K562 (cell line): ENCODE measurements around the gene PFN3. TPM values are rescaled to one million over a fixed set of nuclear protein-coding genes. Genes with fewer than 3 reads are reported as not detected.
A peak's percentile ranks its signal among the peaks of the same experiment; 100 is the strongest.

Experiments used
- ATAC-seq: fragments of 200-7000 bp; cut with Tn5 transposase; 3 replicates; pipeline ENCODE4 v1.9.1; 2020; ENCODE audit warnings: moderate library complexity
- BruUV-seq: library from RNA; stranded (reverse); fragments of 400-500 nt; replicated peaks from 2 replicates; lab custom pipeline; 2021; lab: Mats Ljungman, UMichigan
- CTCF ChIA-PET: fragments of 300-600 bp; formaldehyde crosslinking; extraction: SDS; loops from one replicate; lab custom pipeline; 2021; ENCODE audit warnings: low intra/inter-chr PET ratio; lab: Yijun Ruan, JAX
- POLR2A ChIA-PET: fragments of 300-600, 350-650 bp; sonication (Branson Sonifier 250); formaldehyde crosslinking; extraction: SDS; loops from one replicate; lab custom pipeline; 2021; ENCODE audit warnings: antibody characterized with exemption, inconsistent platforms; lab: Yijun Ruan, JAX
- DNase-seq, 4 experiments: peaks; one replicate each; pipeline versions ENCODE4 v3.0.0 to v3.0.0-alpha.2; 2011 to 2018; ENCODE audit warnings: low spot score in 3 of 4, mixed read lengths in 3 of 4; ENCODE audit errors: extremely low read depth in 1 of 4
- FAIRE-seq: peaks from 2 replicates; lab custom pipeline; 2011; peaks lifted over from hg19 to GRCh38; lab: Jason Lieb, UNC
- H2AFZ ChIP-seq: 2 replicates; pipeline ENCODE4 v1.6.0; 2011; ENCODE audit warnings: low read depth, low read length, control low read depth, inconsistent platforms
- H3K27ac ChIP-seq: fragments of 200-600 bp; 3 replicates; pipeline ENCODE4 v1.8.0; 2011; ENCODE audit warnings: low read depth, mild to moderate bottlenecking, control low read depth, inconsistent platforms, low read length, moderate library complexity, mixed read lengths; ENCODE audit errors: extremely low read depth
- H3K27me3 ChIP-seq, 2 experiments: fragments of 300-600 bp in 1 of 2; 2 replicates in 1 of 2; 3 replicates in 1 of 2; pipeline versions ENCODE4 v1.6.0 to v1.8.0; 2011; ENCODE audit warnings: inconsistent platforms in 2 of 2, low read length in 2 of 2, mild to moderate bottlenecking in 1 of 2, mixed read lengths in 1 of 2, moderate library complexity in 1 of 2; ENCODE audit not compliant: control insufficient read depth in 2 of 2, insufficient read depth in 2 of 2
- H3K36me3 ChIP-seq: fragments of 300-600 bp; 3 replicates; pipeline ENCODE4 v1.8.0; 2011; ENCODE audit warnings: mild to moderate bottlenecking, low read length, inconsistent platforms; ENCODE audit not compliant: control insufficient read depth, insufficient read depth
- H3K4me1 ChIP-seq, 2 experiments: fragments of 200-600 bp in 1 of 2; replicated peaks in 1 of 2; 2 replicates in 1 of 2; 3 replicates in 1 of 2; pipeline versions ENCODE4 v1.5.1 to v1.8.0; 2011; ENCODE audit warnings: inconsistent platforms in 2 of 2, low read length in 2 of 2, mild to moderate bottlenecking in 1 of 2, mixed read lengths in 1 of 2, moderate library complexity in 1 of 2; ENCODE audit not compliant: control insufficient read depth in 2 of 2, insufficient read depth in 2 of 2
- H3K4me2 ChIP-seq: 2 replicates; pipeline ENCODE4 v1.6.1; 2011; ENCODE audit warnings: low read length, control low read depth, inconsistent platforms, mixed read lengths; ENCODE audit not compliant: insufficient read depth
- H3K4me3 ChIP-seq: fragments of 200-600 bp; sonication (generic), shearing (Covaris generic); 2 replicates; pipeline ENCODE4 v1.5.1; 2016; ENCODE audit warnings: control low read depth, inconsistent platforms
- H3K79me2 ChIP-seq: fragments of 200-600 bp; 3 replicates; pipeline ENCODE4 v1.8.0; 2011; ENCODE audit warnings: low read length, inconsistent platforms; ENCODE audit not compliant: control insufficient read depth, insufficient read depth
- H3K9ac ChIP-seq, 2 experiments: 2 replicates each; pipeline versions ENCODE4 v1.6.0 to v1.6.1; 2011; ENCODE audit warnings: low read depth in 2 of 2, low read length in 2 of 2, control low read depth in 1 of 2, inconsistent platforms in 1 of 2, mild to moderate bottlenecking in 1 of 2, mixed read lengths in 1 of 2; ENCODE audit not compliant: insufficient read depth in 1 of 2
- H3K9me1 ChIP-seq: one replicate; pipeline ENCODE4 v1.6.0; 2011; ENCODE audit warnings: inconsistent platforms, mild to moderate bottlenecking, low read length, moderate library complexity; ENCODE audit not compliant: control insufficient read depth, insufficient read depth
- H3K9me3 ChIP-seq: replicated peaks from 2 replicates; pipeline ENCODE4 v1.5.1; 2011; ENCODE audit warnings: low read depth, low read length, inconsistent platforms; ENCODE audit not compliant: control insufficient read depth, insufficient read depth
- H4K20me1 ChIP-seq: replicated peaks from 2 replicates; pipeline ENCODE4 v1.6.1; 2011; ENCODE audit warnings: low read length, inconsistent platforms, mixed read lengths; ENCODE audit not compliant: control insufficient read depth, insufficient read depth
- HNRNPLL ChIP-seq: fragments of 200-400 bp; formaldehyde crosslinking; IDR thresholded peaks from 2 replicates; pipeline ENCODE4 v1.6.1; 2017; ENCODE audit warnings: low read length, low read depth, mild to moderate bottlenecking; ENCODE audit not compliant: poor library complexity, severe bottlenecking
- ILF3 ChIP-seq: fragments of 450-650 bp; IDR thresholded peaks from 2 replicates; pipeline ENCODE4 v1.6.1; 2018; ENCODE audit warnings: antibody characterized with exemption, mild to moderate bottlenecking, moderate library complexity, borderline replicate concordance
- KDM1A ChIP-seq, 2 experiments: fragments of 450-650 bp; IDR thresholded peaks; 2 replicates each; pipeline ENCODE4 v1.6.1; 2016; ENCODE audit warnings: mild to moderate bottlenecking in 2 of 2
- KLF10 ChIP-seq: fragments of 250-450 bp; sonication (Bioruptor Pico); IDR thresholded peaks from 2 replicates; pipeline ENCODE4 v1.6.1; 2021; ENCODE audit warnings: matching md5 sums
- LEF1 ChIP-seq: fragments of 450-650 bp; IDR thresholded peaks from 2 replicates; pipeline ENCODE4 v1.6.1; 2016; ENCODE audit warnings: mild to moderate bottlenecking
- MAX ChIP-seq: sonication (generic); formaldehyde crosslinking; IDR thresholded peaks from 2 replicates; pipeline ENCODE4 v1.9.0; 2022; ENCODE audit warnings: mild to moderate bottlenecking, missing genetic modification reagents
- MXI1 ChIP-seq: IDR thresholded peaks from 2 replicates; pipeline ENCODE4 v1.6.1; 2011; ENCODE audit warnings: low read depth, mild to moderate bottlenecking, improper control_type of control experiment, low read length
- PCBP1 ChIP-seq: fragments of 200-400 bp; formaldehyde crosslinking; IDR thresholded peaks from 2 replicates; pipeline ENCODE4 v1.6.1; 2018; ENCODE audit warnings: mild to moderate bottlenecking, low read depth, low read length; ENCODE audit not compliant: poor library complexity, severe bottlenecking
- RB1 ChIP-seq: fragments of 450-650 bp; IDR thresholded peaks from 2 replicates; pipeline ENCODE4 v1.6.1; 2017; ENCODE audit warnings: low read depth, mild to moderate bottlenecking
- RBM22 ChIP-seq: fragments of 200-400 bp; formaldehyde crosslinking; IDR thresholded peaks from 2 replicates; pipeline ENCODE4 v1.6.1; 2018; ENCODE audit warnings: low read length, low read depth; ENCODE audit not compliant: poor library complexity, severe bottlenecking
- SMAD4 ChIP-seq: fragments of 250-450 bp; sonication (Bioruptor Pico); conservative IDR thresholded peaks from 2 replicates; pipeline ENCODE4 v1.8.0; 2021; ENCODE audit warnings: inconsistent platforms, mild to moderate bottlenecking, moderate library complexity
- SUPT5H ChIP-seq: fragments of 450-650 bp; IDR thresholded peaks from 2 replicates; pipeline ENCODE4 v1.6.1; 2016
- UBTF ChIP-seq, 2 experiments: IDR thresholded peaks; 2 replicates each; pipeline ENCODE4 v1.6.1; 2012; ENCODE audit warnings: improper control_type of control experiment in 2 of 2, low read depth in 2 of 2, low read length in 2 of 2, borderline replicate concordance in 1 of 2
- ZBTB1 ChIP-seq: sonication (generic); formaldehyde crosslinking; IDR thresholded peaks from 2 replicates; pipeline ENCODE4 v1.8.1; 2023; ENCODE audit warnings: missing genetic modification reagents, low read depth, mild to moderate bottlenecking, borderline replicate concordance
- ZNF511 ChIP-seq: sonication (generic); formaldehyde crosslinking; IDR thresholded peaks from 2 replicates; pipeline ENCODE4 v1.8.0; 2022; ENCODE audit warnings: mild to moderate bottlenecking, missing genetic modification reagents
- ZNF717 ChIP-seq: fragments of 250-450 bp; sonication (Bioruptor Pico); IDR thresholded peaks from 2 replicates; pipeline ENCODE4 v1.5.0; 2021
- WGBS: fragments of 100-300 bp; shearing (Covaris generic); methylation state at CpG from one replicate; pipeline ENCODE4 v1.1.6; 2016; ENCODE audit warnings: low coverage, mixed read lengths; ENCODE audit not compliant: insufficient coverage; ENCODE audit errors: missing lambda C conversion rate; 5-methylcytosine and 5-hydroxymethylcytosine counted together
- in situ Hi-C: fragments of 300-500 bp; cut with MboI; formaldehyde crosslinking; loops from 4 replicates; pipeline ENCODE4 v1.15.0; 2018; ENCODE audit warnings: inconsistent platforms, mixed read lengths
- intact Hi-C: fragments of 100-400 bp; cut with micrococcal nuclease; formaldehyde crosslinking; loops from 2 replicates; pipeline ENCODE4 v1.14.2; 2022
- polyA plus RNA-seq, 8 experiments: library from polyadenylated mRNA; depleted of rRNA in 4 of 8; stranded (reverse) in 5 of 8; unstranded in 3 of 8; fragments of >200 nt; fragmentation: Nextera tagmentation in 2 of 8; fragmentation: Illumina TruSeq in 1 of 8; extraction: Ambion mirVana in 2 of 8; extraction: Trizol in 1 of 8; gene quantifications; 2 replicates each; pipeline versions ENCODE4 v1.2.1 to v1.2.3, GENCODE V29; 2011 to 2014; ENCODE audit warnings: inconsistent platforms in 1 of 8, missing spikeins in 1 of 8
- total RNA-seq, 7 experiments: library from RNA; depleted of rRNA in 6 of 7; stranded (reverse); fragments of >200 nt in 6 of 7; fragmentation: Illumina TruSeq in 2 of 7; extraction: Trizol in 2 of 7; gene quantifications; 2 replicates each; pipeline versions ENCODE4 v1.2.1 to v1.2.3, GENCODE V29; 2011 to 2021; ENCODE audit warnings: low replicate concordance in 1 of 7

PFN3 gene
- total and polyA plus RNA-seq, 9 of the 15 experiments (the other 6 are each of a cell fraction or from before 2014, with no cell fraction given) = not detected

GRCh38 chr5:177447066-177447610 lies 46.7 kb upstream of the PFN3 start (continued):
- TF ChIP-seq HNRNPLL (no peak), PCBP1 (peak; percentile 95), KDM1A (IDR thresholded peaks at IDR 0.05) (peak in 1 of 2 experiments; percentile 81; a peak in 1 of 4 replicates), LEF1 (no peak)

GRCh38 chr5:177446200-177447065 lies 46.0 kb upstream of the PFN3 start, which contains the start of gene PRR7:
PRR7 (plus strand) TSS chr5:177446814; CDS start chr5:177455068, 8,254 bp downstream.
- peak within 1 kb of the TSS; percentile 62 for H3K4me3 ChIP-seq
- 1% methylated on average over 65 of the region's 89 CpGs for WGBS
- ChIA-PET POLR2A (interaction anchor here (0.5 to 11.8 kb wide), 9 partner anchors 8 to 52 kb away, joined by 3 to 210 read pairs (median 10); partner anchors contain the start of gene GRK6), CTCF (interaction anchor here (0.6 to 1.9 kb wide), 3 partner anchors 42 to 76 kb away, joined by 3 to 9 read pairs (median 3); no protein-coding TSS in a partner anchor)
- ATAC-seq (peak; percentile 59), FAIRE-seq (peak; percentile 68), DNase-seq (peak; percentile 80 to 86 (median 86))
- no TSS peak for BruUV-seq
- H4K20me1 ChIP-seq = peaks cover 25% of the 10 kb centered on the region
- peak within 1 kb of the TSS; percentile 81 for H3K4me2 ChIP-seq
- peak within 1 kb of the TSS; percentile 53 to 95 for H3K9ac ChIP-seq
- H3K36me3 ChIP-seq = peaks cover 18% of the 10 kb centered on the region; the same call in 1 of the 3 replicates
- in situ Hi-C loops (loop anchor here (5.0 kb wide), 1 partner anchor 54 kb away; no protein-coding TSS in a partner anchor), intact Hi-C loops (loop anchor here (2.0 kb wide), 1 partner anchor 332 kb away; no protein-coding TSS in a partner anchor)
- no peaks in the 10 kb centered on the region for H3K79me2 ChIP-seq
- no peaks in the 10 kb centered on the region for H3K27me3 ChIP-seq
- peaks cover 3% of the 10 kb centered on the region for H3K9me1 ChIP-seq
- peak within 1 kb of the TSS; percentile 59 for H3K27ac ChIP-seq
- no peaks in the 10 kb centered on the region for H3K9me3 ChIP-seq
- H2AFZ ChIP-seq = peak within 1 kb of the TSS; percentile 67
- H3K4me1 ChIP-seq = peaks cover 19 to 53% of the 10 kb centered on the region in 2 experiments
- TF ChIP-seq SMAD4 (CRISPR knock-in tag) (peak; percentile 76), ZNF511 (CRISPR knock-in tag) (0 out of 2 replicates have a peak, but pooled peaks have one; percentile 19), ZBTB1 (CRISPR knock-in tag) (no peak), RB1 (peak; percentile 27), RBM22 (peak; percentile 88), MAX (CRISPR knock-in tag) (peak; percentile 73; the same call in 1 of the 2 replicates), MXI1 (no peak), KLF10 (peak; percentile 66), UBTF (IDR thresholded peaks at IDR 0.05; ENCODE audit: borderline replicate concordance in 1 of 2, low read depth in 2 of 2, low read length in 2 of 2) (peak in 1 of 2 experiments; percentile 33; a peak in 1 of 4 replicates), ILF3 (peak; percentile 38; the same call in 1 of the 2 replicates), ZNF717 (CRISPR knock-in tag) (0 out of 2 replicates have a peak, but pooled peaks have one; percentile 85), SUPT5H (peak; percentile 85)
